ENCODE results near the gene ROPN1L. TPM values are rescaled to one million over a fixed set of nuclear protein-coding genes. Genes with fewer than 3 reads are reported as not detected.

The ROPN1L gene
- polyA plus RNA-seq, 1 donor from 2014 or later, result 0.52 TPM

- Histone ChIP-seq H3K9me2 (ENCODE audit: insufficient read depth, low read length) (no peaks in the 10 kb centered on the region), H2AFZ (ENCODE audit: low read depth, low read length) (no peak overlapping the region), H3K4me3 (ENCODE audit: low read length) (no peak overlapping the region), H3K36me3 (ENCODE audit: insufficient read depth, low read length) (no peaks in the 10 kb centered on the region), H3F3A (ENCODE audit: insufficient read depth, low read length, poor library complexity, severe bottlenecking) (no peaks in the 10 kb centered on the region), H4K20me1 (ENCODE audit: insufficient read depth) (no peaks in the 10 kb centered on the region), H3K79me2 (replicated peaks; ENCODE audit: insufficient read depth, low read length) (no peaks in the 10 kb centered on the region), H3K9me3 (ENCODE audit: low read length) (no peaks in the 10 kb centered on the region), H3K27ac (ENCODE audit: low read length) (no peak overlapping the region), H3K4me2 (ENCODE audit: low read length) (no peak overlapping the region), H3K9ac (ENCODE audit: low read length) (no peak overlapping the region), H3K27me3 (ENCODE audit: insufficient read depth, low read depth, low read length) (no peaks in the 10 kb centered on the region)
- no peak for TF ChIP-seq CTCF (IDR thresholded peaks at IDR 0.05; ENCODE audit: poor library complexity, severe bottlenecking)
- no peak for TF ChIP-seq MXI1 (conservative IDR thresholded peaks at IDR 0.05; ENCODE audit: poor library complexity, severe bottlenecking)
- TF ChIP-seq REST (IDR thresholded peaks at IDR 0.05; ENCODE audit: borderline replicate concordance), result no peak
- no peak for TF ChIP-seq RAD21 (conservative IDR thresholded peaks at IDR 0.05)
- TF ChIP-seq EP300 (conservative IDR thresholded peaks at IDR 0.05; ENCODE audit: poor library complexity, severe bottlenecking), result no peak
- TF ChIP-seq TAF1 (IDR thresholded peaks at IDR 0.05; ENCODE audit: low read depth), result no peak
- no peak for TF ChIP-seq SMC3 (conservative IDR thresholded peaks at IDR 0.05; ENCODE audit: poor library complexity)
- TF ChIP-seq POLR2AphosphoS5 (IDR thresholded peaks at IDR 0.05), result no peak
- TF ChIP-seq EZH2 (IDR thresholded peaks at IDR 0.05; ENCODE audit: borderline replicate concordance, insufficient read depth, low read length, poor library complexity, severe bottlenecking), result no peak
Observed at GRCh38 chr5:10461904-10462555, 20.4 kb downstream of the ROPN1L start.

GRCh38 chr5:10463566-10463965 lies 21.9 kb downstream of the ROPN1L start:
- no peak for TF ChIP-seq SMC3 (conservative IDR thresholded peaks at IDR 0.05; ENCODE audit: poor library complexity)
- no peak for TF ChIP-seq POLR2AphosphoS5 (IDR thresholded peaks at IDR 0.05)
- no peak for TF ChIP-seq EP300 (conservative IDR thresholded peaks at IDR 0.05; ENCODE audit: poor library complexity, severe bottlenecking)
- TF ChIP-seq EZH2 (IDR thresholded peaks at IDR 0.05; ENCODE audit: borderline replicate concordance, insufficient read depth, low read length, poor library complexity, severe bottlenecking), result no peak
- no peak for TF ChIP-seq REST (IDR thresholded peaks at IDR 0.05; ENCODE audit: borderline replicate concordance)
- TF ChIP-seq RAD21 (conservative IDR thresholded peaks at IDR 0.05), result no peak
- TF ChIP-seq TAF1 (IDR thresholded peaks at IDR 0.05; ENCODE audit: low read depth), result no peak
- no peak for TF ChIP-seq CTCF (IDR thresholded peaks at IDR 0.05; ENCODE audit: poor library complexity, severe bottlenecking)
- TF ChIP-seq MXI1 (conservative IDR thresholded peaks at IDR 0.05; ENCODE audit: poor library complexity, severe bottlenecking), result no peak
- Histone ChIP-seq H3K4me3 (ENCODE audit: low read length) (no peak overlapping the region), H3K4me2 (ENCODE audit: low read length) (no peak overlapping the region), H3K27me3 (ENCODE audit: insufficient read depth, low read depth, low read length) (no peaks in the 10 kb centered on the region), H3K36me3 (ENCODE audit: insufficient read depth, low read length) (no peaks in the 10 kb centered on the region), H3F3A (ENCODE audit: insufficient read depth, low read length, poor library complexity, severe bottlenecking) (no peaks in the 10 kb centered on the region), H3K9ac (ENCODE audit: low read length) (no peak overlapping the region), H2AFZ (ENCODE audit: low read depth, low read length) (no peak overlapping the region), H3K27ac (ENCODE audit: low read length) (no peak overlapping the region), H3K79me2 (replicated peaks; ENCODE audit: insufficient read depth, low read length) (no peaks in the 10 kb centered on the region), H4K20me1 (ENCODE audit: insufficient read depth) (no peaks in the 10 kb centered on the region), H3K9me3 (ENCODE audit: low read length) (no peaks in the 10 kb centered on the region), H3K9me2 (ENCODE audit: insufficient read depth, low read length) (no peaks in the 10 kb centered on the region)
